ENCODE measurements around the gene TMEM258. TPM values are rescaled to one million over a fixed set of nuclear protein-coding genes. Genes with fewer than 3 reads are reported as not detected.

Gene TMEM258
- total RNA-seq, 5 donors from 2014 or later (not counting 1 experiment from before 2014, with no cell fraction given), result 68.1 to 96.0 (median 87.8) TPM

- peaks cover 0 to 16% of the 10 kb centered on the region in 2 experiments for H3K27me3 ChIP-seq (replicated peaks in 1 of 2; ENCODE audit: control insufficient read depth in 2 of 2, extremely low read depth in 1 of 2, insufficient read depth in 2 of 2, low read length in 1 of 2)
- 92% methylated on average over 8 of the region's 15 CpGs for WGBS (ENCODE audit: insufficient coverage)
- H3K4me3 ChIP-seq (ENCODE audit: control insufficient read depth in 1 of 2, extremely low read depth in 1 of 2, low read length in 1 of 2), result no peak overlapping the region
- DNase-seq (no peak), ATAC-seq (replicated peaks in 1 of 4) (no peak)
- no peak overlapping the region for H3K4me3 Mint-ChIP-seq
- H3K27ac ChIP-seq (ENCODE audit: low read length), result no peak overlapping the region
- ChIA-PET POLR2A (no interaction called here), CTCF (no interaction called here)
- peaks cover 2 to 4% of the 10 kb centered on the region in 2 donors for H3K36me3 ChIP-seq (ENCODE audit: control insufficient read depth in 2 of 2, extremely low read depth in 1 of 2, insufficient read depth in 1 of 2, low read length in 1 of 2)
- peaks cover 0 to 2% of the 10 kb centered on the region in 2 donors for H3K27me3 Mint-ChIP-seq
- no peak overlapping the region for H3K27ac Mint-ChIP-seq
- H3K4me1 Mint-ChIP-seq, result peaks cover 19 to 33% (median 24%) of the 10 kb centered on the region in 3 donors
- no peaks in the 10 kb centered on the region for H3K9me3 ChIP-seq
- H3K36me3 Mint-ChIP-seq, result no peaks in the 10 kb centered on the region
- H3K4me1 ChIP-seq (ENCODE audit: control insufficient read depth in 1 of 2, extremely low read depth in 1 of 2, insufficient read depth in 2 of 2, low read length in 2 of 2), result peaks cover 9 to 23% of the 10 kb centered on the region in 2 experiments
- H3K9me3 Mint-ChIP-seq, result no peaks in the 10 kb centered on the region
These were observed 45.1 kb upstream of the TMEM258 start for GRCh38 chr11:61837411-61838005.

GRCh38 chr11:61836193-61836592 is 43.8 kb upstream of the TMEM258 start:
- H3K27ac ChIP-seq (ENCODE audit: low read length), result no peak overlapping the region
- no peak for DNase-seq
- H3K4me1 ChIP-seq (ENCODE audit: control insufficient read depth in 1 of 2, extremely low read depth in 1 of 2, insufficient read depth in 2 of 2, low read length in 2 of 2), result peaks cover 16 to 23% of the 10 kb centered on the region in 2 experiments
- Mint-ChIP-seq H3K27me3 (peaks cover 0 to 7% of the 10 kb centered on the region in 2 donors), H3K4me3 (no peak overlapping the region), H3K9me3 (no peaks in the 10 kb centered on the region), H3K4me1 (peaks cover 22 to 44% (median 24%) of the 10 kb centered on the region in 3 donors), H3K36me3 (no peaks in the 10 kb centered on the region), H3K27ac (no peak overlapping the region)
- ChIA-PET CTCF (no interaction called here), POLR2A (no interaction called here)
- H3K27me3 ChIP-seq (replicated peaks in 1 of 2; ENCODE audit: control insufficient read depth in 2 of 2, extremely low read depth in 1 of 2, insufficient read depth in 2 of 2, low read length in 1 of 2), result peaks cover 0 to 14% of the 10 kb centered on the region in 2 experiments
- H3K36me3 ChIP-seq (ENCODE audit: control insufficient read depth in 2 of 2, extremely low read depth in 1 of 2, insufficient read depth in 1 of 2, low read length in 1 of 2), result peaks cover 2 to 4% of the 10 kb centered on the region in 2 donors
- WGBS (ENCODE audit: insufficient coverage), result 97% methylated on average over 4 of the region's 8 CpGs
- no peak overlapping the region for H3K4me3 ChIP-seq (ENCODE audit: control insufficient read depth in 1 of 2, extremely low read depth in 1 of 2, low read length in 1 of 2)
- no peak for ATAC-seq (replicated peaks in 1 of 4)
- no peaks in the 10 kb centered on the region for H3K9me3 ChIP-seq

DNA sequence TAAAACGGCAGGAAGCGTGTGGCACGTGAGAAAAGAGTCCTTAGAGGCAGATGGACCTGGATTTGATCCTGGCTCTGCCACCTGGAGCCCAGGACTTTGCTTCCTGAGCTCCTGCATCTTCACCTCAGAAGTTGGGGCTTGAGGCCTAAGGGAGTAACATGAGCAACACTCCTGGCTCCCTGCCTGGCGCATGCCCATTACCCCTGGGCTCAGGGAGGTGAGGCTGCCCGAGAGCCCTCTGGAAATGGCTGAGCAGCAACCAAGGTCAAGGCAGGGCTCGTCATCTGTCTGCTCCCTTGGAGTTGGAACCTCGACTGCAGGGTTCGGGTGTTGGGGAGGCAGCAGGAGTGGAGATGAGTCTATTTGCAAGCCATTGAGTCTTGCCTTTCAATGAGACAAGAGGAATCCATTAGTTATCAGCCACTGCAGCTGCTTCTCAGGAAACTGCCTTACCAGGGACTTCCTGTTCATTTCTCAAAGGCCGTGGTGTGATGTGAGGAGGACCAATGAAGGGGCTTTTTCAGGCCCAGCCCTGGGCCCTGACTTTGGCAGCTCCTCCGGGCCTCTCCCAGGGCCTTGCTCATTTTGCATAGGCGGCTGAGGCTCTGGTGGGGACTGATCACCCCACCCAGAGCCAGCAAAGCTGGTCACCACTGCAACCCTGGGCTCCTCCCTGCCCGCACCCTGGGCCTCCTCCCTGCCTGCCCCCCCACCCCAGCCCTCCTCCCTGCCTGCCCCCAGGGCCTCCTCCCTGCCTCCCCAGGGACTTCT is 42.1 kb upstream of the TMEM258 start:
- H3K4me1 Mint-ChIP-seq, result peaks cover 25 to 57% (median 25%) of the 10 kb centered on the region in 3 donors
- no peaks in the 10 kb centered on the region for H3K9me3 Mint-ChIP-seq
- H3K4me3 ChIP-seq (ENCODE audit: control insufficient read depth in 1 of 2, extremely low read depth in 1 of 2, low read length in 1 of 2), result no peak overlapping the region
- H3K27me3 ChIP-seq (replicated peaks in 1 of 2; ENCODE audit: control insufficient read depth in 2 of 2, extremely low read depth in 1 of 2, insufficient read depth in 2 of 2, low read length in 1 of 2), result peaks cover 0 to 18% of the 10 kb centered on the region in 2 experiments
- peaks cover 26% of the 10 kb centered on the region in 2 experiments for H3K4me1 ChIP-seq (ENCODE audit: control insufficient read depth in 1 of 2, extremely low read depth in 1 of 2, insufficient read depth in 2 of 2, low read length in 2 of 2)
- peak overlapping the region; percentile 31 to 71 for H3K27ac Mint-ChIP-seq
- WGBS (ENCODE audit: insufficient coverage), result 56% methylated on average over 10 of the region's 12 CpGs
- no peaks in the 10 kb centered on the region for H3K36me3 ChIP-seq (ENCODE audit: control insufficient read depth in 2 of 2, extremely low read depth in 1 of 2, insufficient read depth in 1 of 2, low read length in 1 of 2)
- ChIA-PET POLR2A (interaction anchor here (0.5 to 0.7 kb wide), 3 partner anchors 561 to 939 kb away, joined by 4 to 6 read pairs (median 4); no protein-coding TSS in a partner anchor), CTCF (interaction anchor here (0.6 to 1.2 kb wide), 4 partner anchors 37 to 1109 kb away, joined by 4 to 7 read pairs (median 6); no protein-coding TSS in a partner anchor)
- peak overlapping the region; percentile 45 for H3K27ac ChIP-seq (ENCODE audit: low read length)
- peaks cover 0 to 19% of the 10 kb centered on the region in 2 donors for H3K27me3 Mint-ChIP-seq
- no peaks in the 10 kb centered on the region for H3K9me3 ChIP-seq
- no peaks in the 10 kb centered on the region for H3K36me3 Mint-ChIP-seq
- H3K4me3 Mint-ChIP-seq, result peak overlapping the region in 1 of 3 donors; percentile 61
- ATAC-seq (replicated peaks in 1 of 4), result peak; percentile 86 to 94 (median 90)
- DNase-seq, result peak in 30 of 35 experiments; percentile 25 to 71 (median 50)

GRCh38 chr11:61833926-61834277 is 41.5 kb upstream of the TMEM258 start:
- POLR2A ChIA-PET, result no interaction called here
- Histone ChIP-seq H3K27ac (ENCODE audit: low read length) (no peak overlapping the region), H3K4me1 (ENCODE audit: control insufficient read depth in 1 of 2, extremely low read depth in 1 of 2, insufficient read depth in 2 of 2, low read length in 2 of 2) (peaks cover 29 to 31% of the 10 kb centered on the region in 2 experiments)

DNA sequence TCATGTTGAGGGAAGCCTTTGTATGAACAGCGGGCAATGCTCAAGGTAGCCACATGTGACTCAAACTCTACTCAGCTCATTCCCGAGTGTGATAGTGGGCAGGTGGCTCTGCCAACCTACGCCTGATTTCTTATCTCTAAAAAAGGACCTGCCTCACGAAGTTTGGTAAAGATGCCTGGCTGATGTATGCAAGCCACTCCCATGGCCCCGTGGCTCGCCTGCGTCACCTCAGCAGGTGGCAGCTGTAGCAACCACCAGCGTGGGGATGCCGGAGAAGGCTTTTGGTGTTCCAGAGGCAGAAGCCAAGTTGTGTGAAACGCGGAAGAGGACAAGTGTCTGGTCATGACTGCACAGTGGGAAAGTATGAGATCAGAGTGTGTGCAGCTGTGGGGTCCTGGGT is 41.1 kb upstream of the TMEM258 start:
- H3K9me3 Mint-ChIP-seq, result no peaks in the 10 kb centered on the region
- no peak overlapping the region for H3K4me3 ChIP-seq (ENCODE audit: control insufficient read depth in 1 of 2, extremely low read depth in 1 of 2, low read length in 1 of 2)
- POLR2A ChIA-PET, result no interaction called here
- H3K27me3 ChIP-seq (replicated peaks in 1 of 2; ENCODE audit: control insufficient read depth in 2 of 2, extremely low read depth in 1 of 2, insufficient read depth in 2 of 2, low read length in 1 of 2), result peaks cover 0 to 28% of the 10 kb centered on the region in 2 experiments
- H3K27me3 Mint-ChIP-seq, result peaks cover 0 to 25% of the 10 kb centered on the region in 2 donors
- ATAC-seq (replicated peaks in 1 of 4) (peak in 1 of 4 experiments; percentile 72), DNase-seq (peak in 7 of 35 experiments; percentile 19 to 62 (median 37))
- 73% methylated on average over 10 of the region's 11 CpGs for WGBS (ENCODE audit: insufficient coverage)
- peak overlapping the region in 1 of 3 donors; percentile 61 for H3K4me3 Mint-ChIP-seq
- peaks cover 29 to 36% of the 10 kb centered on the region in 2 experiments for H3K4me1 ChIP-seq (ENCODE audit: control insufficient read depth in 1 of 2, extremely low read depth in 1 of 2, insufficient read depth in 2 of 2, low read length in 2 of 2)
- H3K9me3 ChIP-seq, result no peaks in the 10 kb centered on the region
- H3K27ac ChIP-seq (ENCODE audit: low read length), result no peak overlapping the region
- H3K4me1 Mint-ChIP-seq, result peaks cover 32 to 65% (median 32%) of the 10 kb centered on the region in 3 donors
- no peaks in the 10 kb centered on the region for H3K36me3 Mint-ChIP-seq
- no peak overlapping the region for H3K27ac Mint-ChIP-seq
- no peaks in the 10 kb centered on the region for H3K36me3 ChIP-seq (ENCODE audit: control insufficient read depth in 2 of 2, extremely low read depth in 1 of 2, insufficient read depth in 1 of 2, low read length in 1 of 2)
- CTCF ChIA-PET, result no interaction called here

More at GRCh38 chr11:61833926-61834277, 41.5 kb upstream of the TMEM258 start:
- Histone ChIP-seq H3K36me3 (ENCODE audit: control insufficient read depth in 2 of 2, extremely low read depth in 1 of 2, insufficient read depth in 1 of 2, low read length in 1 of 2) (no peaks in the 10 kb centered on the region), H3K9me3 (no peaks in the 10 kb centered on the region), H3K27me3 (replicated peaks in 1 of 2; ENCODE audit: control insufficient read depth in 2 of 2, extremely low read depth in 1 of 2, insufficient read depth in 2 of 2, low read length in 1 of 2) (peaks cover 0 to 24% of the 10 kb centered on the region in 2 experiments), H3K4me3 (ENCODE audit: control insufficient read depth in 1 of 2, extremely low read depth in 1 of 2, low read length in 1 of 2) (no peak overlapping the region)
- Mint-ChIP-seq H3K27ac (peak overlapping the region in 1 of 2 donors; percentile 69), H3K4me3 (peak overlapping the region in 1 of 3 donors; percentile 61), H3K9me3 (no peaks in the 10 kb centered on the region), H3K4me1 (peaks cover 29 to 61% (median 30%) of the 10 kb centered on the region in 3 donors), H3K36me3 (no peaks in the 10 kb centered on the region), H3K27me3 (peaks cover 0 to 23% of the 10 kb centered on the region in 2 donors)
- ATAC-seq (replicated peaks in 1 of 4), result no peak
- CTCF ChIA-PET, result interaction anchor here (0.6 to 1.2 kb wide), 3 partner anchors 36 to 197 kb away, joined by 5 to 7 read pairs (median 6); no protein-coding TSS in a partner anchor
- WGBS (ENCODE audit: insufficient coverage), result 98% methylated on average over 12 of the region's 12 CpGs
- DNase-seq, result no peak

DNA sequence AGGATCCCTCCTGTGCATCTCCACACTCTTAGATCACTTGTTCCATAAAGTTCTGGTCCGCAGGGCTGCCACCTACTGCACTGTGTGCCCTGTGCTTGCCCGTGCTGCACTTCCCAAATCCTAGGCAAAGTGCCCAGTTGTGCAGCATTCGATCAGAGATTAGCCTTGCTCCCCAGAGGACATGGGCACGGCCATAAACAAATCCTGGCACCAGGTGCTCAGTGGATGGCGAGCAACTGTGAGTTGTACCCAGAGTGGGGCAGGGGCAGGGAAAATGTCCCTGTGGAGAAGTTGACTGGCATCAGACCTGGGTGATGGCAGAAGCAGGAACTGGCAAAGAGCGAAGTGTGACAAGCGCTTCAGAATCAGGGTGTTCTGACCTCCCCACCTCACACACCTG is 40.4 kb upstream of the TMEM258 start:
- Mint-ChIP-seq H3K27me3 (peaks cover 0 to 30% of the 10 kb centered on the region in 2 donors), H3K4me3 (no peak overlapping the region), H3K4me1 (peaks cover 34 to 68% (median 37%) of the 10 kb centered on the region in 3 donors), H3K27ac (no peak overlapping the region), H3K9me3 (no peaks in the 10 kb centered on the region), H3K36me3 (no peaks in the 10 kb centered on the region)
- ATAC-seq (replicated peaks in 1 of 4), result no peak
- POLR2A ChIA-PET, result no interaction called here
- H3K27ac ChIP-seq (ENCODE audit: low read length), result no peak overlapping the region
- H3K4me3 ChIP-seq (ENCODE audit: control insufficient read depth in 1 of 2, extremely low read depth in 1 of 2, low read length in 1 of 2), result no peak overlapping the region
- 88% methylated on average over 5 of the region's 7 CpGs for WGBS (ENCODE audit: insufficient coverage)
- peaks cover 29 to 43% of the 10 kb centered on the region in 2 experiments for H3K4me1 ChIP-seq (ENCODE audit: control insufficient read depth in 1 of 2, extremely low read depth in 1 of 2, insufficient read depth in 2 of 2, low read length in 2 of 2)
- H3K27me3 ChIP-seq (replicated peaks in 1 of 2; ENCODE audit: control insufficient read depth in 2 of 2, extremely low read depth in 1 of 2, insufficient read depth in 2 of 2, low read length in 1 of 2), result peaks cover 0 to 32% of the 10 kb centered on the region in 2 experiments
- DNase-seq, result no peak
- no peaks in the 10 kb centered on the region for H3K36me3 ChIP-seq (ENCODE audit: control insufficient read depth in 2 of 2, extremely low read depth in 1 of 2, insufficient read depth in 1 of 2, low read length in 1 of 2)
- CTCF ChIA-PET, result no interaction called here
- H3K9me3 ChIP-seq, result no peaks in the 10 kb centered on the region
